ENCODE results near the gene HAP1.

DNA sequence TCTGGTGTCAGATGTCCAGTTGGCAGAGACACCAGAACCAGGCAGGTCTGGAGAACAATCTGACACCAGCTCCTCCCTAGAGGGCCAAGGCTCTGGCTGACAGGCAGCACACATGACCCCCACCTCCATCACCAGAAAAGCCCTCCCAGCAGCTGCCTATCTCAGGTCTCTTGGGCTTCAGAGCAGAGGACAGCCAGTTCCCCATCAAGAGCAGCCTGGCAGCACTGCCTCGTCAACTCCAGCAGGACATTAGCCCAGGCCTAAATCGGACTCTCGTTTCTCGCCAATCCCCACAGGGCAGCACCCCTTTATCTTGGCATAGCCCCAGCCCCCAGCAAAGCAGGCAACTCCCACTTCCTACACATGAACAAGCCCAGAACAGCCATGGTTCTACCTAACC lies 47.7 kb upstream of the HAP1 start:
- TF ChIP-seq POLR2A (IDR thresholded peaks at IDR 0.05) = peak; percentile 43 to 57
- TF ChIP-seq, protein P1, sequence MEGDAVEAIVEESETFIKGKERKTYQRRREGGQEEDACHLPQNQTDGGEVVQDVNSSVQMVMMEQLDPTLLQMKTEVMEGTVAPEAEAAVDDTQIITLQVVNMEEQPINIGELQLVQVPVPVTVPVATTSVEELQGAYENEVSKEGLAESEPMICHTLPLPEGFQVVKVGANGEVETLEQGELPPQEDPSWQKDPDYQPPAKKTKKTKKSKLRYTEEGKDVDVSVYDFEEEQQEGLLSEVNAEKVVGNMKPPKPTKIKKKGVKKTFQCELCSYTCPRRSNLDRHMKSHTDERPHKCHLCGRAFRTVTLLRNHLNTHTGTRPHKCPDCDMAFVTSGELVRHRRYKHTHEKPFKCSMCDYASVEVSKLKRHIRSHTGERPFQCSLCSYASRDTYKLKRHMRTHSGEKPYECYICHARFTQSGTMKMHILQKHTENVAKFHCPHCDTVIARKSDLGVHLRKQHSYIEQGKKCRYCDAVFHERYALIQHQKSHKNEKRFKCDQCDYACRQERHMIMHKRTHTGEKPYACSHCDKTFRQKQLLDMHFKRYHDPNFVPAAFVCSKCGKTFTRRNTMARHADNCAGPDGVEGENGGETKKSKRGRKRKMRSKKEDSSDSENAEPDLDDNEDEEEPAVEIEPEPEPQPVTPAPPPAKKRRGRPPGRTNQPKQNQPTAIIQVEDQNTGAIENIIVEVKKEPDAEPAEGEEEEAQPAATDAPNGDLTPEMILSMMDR (IDR thresholded peaks at IDR 0.05 in 4 of 5, conservative IDR thresholded peaks at IDR 0.05 in 1 of 5) = no peak
